Osteoblast (primary cell): ENCODE measurements around the gene C15orf62. TPM values are rescaled to one million over a fixed set of nuclear protein-coding genes. Genes with fewer than 3 reads are reported as not detected.

Source experiments
- small RNA-seq: library from RNA; depleted of rRNA; stranded (forward); fragments of <200 nt; gene quantifications from one replicate; pipeline ENCODE3, GENCODE V24; 2012
- total RNA-seq: library from RNA; depleted of rRNA; stranded (reverse); fragments of >200 nt; gene quantifications from 2 replicates; pipeline ENCODE4 v1.2.3, GENCODE V29; 2012

Gene C15orf62
- total RNA-seq, 1 donor = under 0.01 TPM

Small RNAs within 50 kb of the gene (small RNA-seq; reads per million reads assigned to genes)
- not detected for gene SUMO2P15

Other genes with a start within 250 kb of the C15orf62 start
- gene CCDC32, start 204.9 kb upstream of the C15orf62 start, total RNA-seq = 16.3 and 18.6 TPM in 2 replicates
- gene RPUSD2, start 200.7 kb upstream of the C15orf62 start, total RNA-seq = 9.0 and 11.5 TPM in 2 replicates
- 3.5 and 3.6 TPM in 2 replicates for gene KNL1, start 175.7 kb upstream of the C15orf62 start, total RNA-seq
- gene RAD51, start 74.8 kb upstream of the C15orf62 start, total RNA-seq = 1.8 TPM in 2 replicates
- gene RMDN3, start 14.7 kb upstream of the C15orf62 start, total RNA-seq = 18.6 and 19.9 TPM in 2 replicates
- gene GCHFR, start 5.9 kb upstream of the C15orf62 start, total RNA-seq = 4.4 and 4.7 TPM in 2 replicates
- gene ZFYVE19, start 37.1 kb downstream of the C15orf62 start, total RNA-seq = 17.4 and 18.0 TPM in 2 replicates
- 14.8 and 15.6 TPM in 2 replicates for gene DNAJC17, start 37.5 kb downstream of the C15orf62 start, total RNA-seq
- not detected in 2 replicates for gene PPP1R14D, start 58.7 kb downstream of the C15orf62 start, total RNA-seq
- 0.72 and 0.88 TPM in 2 replicates for gene SPINT1, start 74.1 kb downstream of the C15orf62 start, total RNA-seq
- 0.36 TPM in 1 of 2 replicates, not detected in the other for gene RHOV, start 104.3 kb downstream of the C15orf62 start, total RNA-seq
- 55.4 and 60.8 TPM in 2 replicates for gene VPS18, start 124.5 kb downstream of the C15orf62 start, total RNA-seq
- gene DLL4, start 159.4 kb downstream of the C15orf62 start, total RNA-seq = not detected in 2 replicates
- gene CHAC1, start 183.5 kb downstream of the C15orf62 start, total RNA-seq = 30.0 and 30.1 TPM in 2 replicates